Upper lobe of left lung (tissue), 6 donors: ENCODE results near the gene TOGARAM2. TPM values are rescaled to one million over a fixed set of nuclear protein-coding genes. Genes with fewer than 3 reads are reported as not detected.

Source experiments
- ATAC-seq, 2 donors: fragments of 200-7000 bp; cut with Tn5 transposase; one replicate each; pipeline ENCODE4 v1.9.1; 2022; ENCODE audit warnings: mild to moderate bottlenecking in 2 of 2, moderate library complexity in 2 of 2; ENCODE audit not compliant: low FRiP score in 2 of 2
- DNase-seq, 2 donors: peaks; one replicate each; pipeline ENCODE4 v3.0.0-alpha.2; 2019 to 2020
- H3K27ac ChIP-seq, 4 donors: fragments of 200-600 bp; sonication (generic); one replicate each; pipeline ENCODE4 v1.5.1; 2016 to 2019
- H3K27me3 ChIP-seq, 4 donors: fragments of 200-600 bp; sonication (generic); one replicate each; pipeline ENCODE4 v1.5.1; 2017 to 2019
- H3K36me3 ChIP-seq, 4 donors: fragments of 200-600 bp; sonication (generic); one replicate each; pipeline ENCODE4 v1.5.1; 2016 to 2019
- H3K4me1 ChIP-seq, 4 donors: fragments of 200-600 bp; sonication (generic); one replicate each; pipeline ENCODE4 v1.5.1; 2018 to 2019
- H3K4me3 ChIP-seq, 4 donors: fragments of 200-600 bp; sonication (generic); one replicate each; pipeline ENCODE4 v1.5.1; 2017 to 2019; ENCODE audit warnings: mild to moderate bottlenecking in 2 of 4, moderate library complexity in 1 of 4
- H3K9me3 ChIP-seq, 4 donors: fragments of 200-600 bp; sonication (generic); one replicate each; pipeline ENCODE4 v1.5.1; 2018 to 2019
- EP300 ChIP-seq, 4 donors: sonication (generic); formaldehyde crosslinking; IDR thresholded peaks; one replicate each; pipeline ENCODE4 v1.5.1; 2017; ENCODE audit warnings: antibody characterized with exemption in 4 of 4, control low read depth in 2 of 4
- POLR2A ChIP-seq, 4 donors: fragments of 450-650 bp; IDR thresholded peaks; one replicate each; pipeline ENCODE4 v1.5.1; 2016 to 2017; ENCODE audit warnings: antibody characterized with exemption in 4 of 4, mild to moderate bottlenecking in 2 of 4
- POLR2AphosphoS5 ChIP-seq, 2 donors: sonication (generic); formaldehyde crosslinking; IDR thresholded peaks; one replicate each; pipeline ENCODE4 v1.5.1; 2017; ENCODE audit warnings: antibody characterized with exemption in 2 of 2
- WGBS, 2 donors: methylation state at CpG; one replicate each; pipeline ENCODE4 v1.1.5; 2017 to 2018; 5-methylcytosine and 5-hydroxymethylcytosine counted together
- total RNA-seq, 6 donors: library from RNA; depleted of rRNA in 4 of 6; stranded (reverse); fragments of >200 nt in 4 of 6; gene quantifications; one replicate each; pipeline versions ENCODE4 v1.1.0 to v1.2.1, GENCODE V29; 2016 to 2021
- TF ChIP-seq, protein P1 (sequence below), 6 experiments: fragments of 450-650 bp in 4 of 6; fragments of 200-600 bp in 2 of 6; sonication (generic) in 2 of 6; IDR thresholded peaks; one replicate each; pipeline ENCODE4 v1.5.1; 2016 to 2019; ENCODE audit warnings: antibody characterized with exemption in 6 of 6
- donor health status: DM: no; HTN: no; CAD: no; lungs with moderate emphysema.
- donor health status: DM: no; HTN: yes; CAD: no; lungs with severe emphysema.

TOGARAM2 gene
- total RNA-seq, 6 donors from 2014 or later: 0.37 to 24.5 (median 10.9) TPM

DNA sequence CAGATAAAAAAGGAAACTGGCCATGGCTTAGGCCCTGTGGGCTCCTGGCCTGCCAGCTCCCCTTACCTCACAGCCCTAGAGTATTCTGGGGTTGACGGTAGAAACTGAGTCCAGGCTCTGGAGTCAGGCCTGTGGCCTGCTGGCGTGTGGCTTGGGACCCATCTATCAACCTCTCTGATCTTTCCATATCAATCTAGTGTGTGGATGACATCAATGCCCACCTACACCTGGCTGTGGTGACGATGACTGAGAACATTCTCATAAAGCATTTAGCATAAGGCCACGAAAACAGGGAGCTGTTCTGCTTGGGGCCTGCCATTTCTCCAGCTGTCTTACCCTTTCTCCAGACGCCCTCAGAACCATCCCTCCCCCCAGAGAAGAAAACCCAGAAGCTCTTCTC lies 75.4 kb downstream of the TOGARAM2 start:
- DNase-seq (no peak), ATAC-seq (no peak)
- TF ChIP-seq, protein P1, sequence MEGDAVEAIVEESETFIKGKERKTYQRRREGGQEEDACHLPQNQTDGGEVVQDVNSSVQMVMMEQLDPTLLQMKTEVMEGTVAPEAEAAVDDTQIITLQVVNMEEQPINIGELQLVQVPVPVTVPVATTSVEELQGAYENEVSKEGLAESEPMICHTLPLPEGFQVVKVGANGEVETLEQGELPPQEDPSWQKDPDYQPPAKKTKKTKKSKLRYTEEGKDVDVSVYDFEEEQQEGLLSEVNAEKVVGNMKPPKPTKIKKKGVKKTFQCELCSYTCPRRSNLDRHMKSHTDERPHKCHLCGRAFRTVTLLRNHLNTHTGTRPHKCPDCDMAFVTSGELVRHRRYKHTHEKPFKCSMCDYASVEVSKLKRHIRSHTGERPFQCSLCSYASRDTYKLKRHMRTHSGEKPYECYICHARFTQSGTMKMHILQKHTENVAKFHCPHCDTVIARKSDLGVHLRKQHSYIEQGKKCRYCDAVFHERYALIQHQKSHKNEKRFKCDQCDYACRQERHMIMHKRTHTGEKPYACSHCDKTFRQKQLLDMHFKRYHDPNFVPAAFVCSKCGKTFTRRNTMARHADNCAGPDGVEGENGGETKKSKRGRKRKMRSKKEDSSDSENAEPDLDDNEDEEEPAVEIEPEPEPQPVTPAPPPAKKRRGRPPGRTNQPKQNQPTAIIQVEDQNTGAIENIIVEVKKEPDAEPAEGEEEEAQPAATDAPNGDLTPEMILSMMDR (IDR thresholded peaks at IDR 0.05): no peak
- TF ChIP-seq EP300 (IDR thresholded peaks at IDR 0.05) (no peak), POLR2A (IDR thresholded peaks at IDR 0.05) (no peak), POLR2AphosphoS5 (IDR thresholded peaks at IDR 0.05) (no peak)
- Histone ChIP-seq H3K27me3 (no peaks in the 10 kb centered on the region), H3K4me1 (no peaks in the 10 kb centered on the region), H3K27ac (no peak overlapping the region), H3K4me3 (no peak overlapping the region), H3K36me3 (no peaks in the 10 kb centered on the region), H3K9me3 (no peaks in the 10 kb centered on the region)
- 91 to 92% methylated on average over 5 of the region's 5 CpGs for WGBS, 2 donors

DNA sequence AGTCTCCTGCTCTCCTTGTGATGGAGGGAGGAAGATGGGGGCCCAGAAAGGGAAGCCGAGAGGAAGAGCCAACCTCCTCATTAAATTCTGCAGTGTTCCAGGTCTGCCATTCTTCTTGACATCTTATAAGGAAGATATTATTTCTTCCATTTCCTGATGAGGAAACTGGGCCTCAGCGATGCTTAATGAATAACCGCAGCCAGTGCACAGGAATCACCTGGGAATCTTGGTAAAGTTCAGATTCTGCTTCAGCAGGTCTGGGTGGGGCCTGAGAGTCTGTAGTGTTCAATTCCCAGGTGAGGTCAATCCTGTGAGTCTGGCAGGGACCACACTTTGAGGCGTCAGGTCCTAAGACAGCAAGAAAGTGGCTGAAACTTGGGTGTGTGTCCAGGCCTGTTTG lies 75.9 kb downstream of the TOGARAM2 start:
- DNase-seq (no peak), ATAC-seq (no peak)
- TF ChIP-seq POLR2A (IDR thresholded peaks at IDR 0.05): no peak
- no peak for TF ChIP-seq POLR2AphosphoS5 (IDR thresholded peaks at IDR 0.05)
- TF ChIP-seq EP300 (IDR thresholded peaks at IDR 0.05): no peak
- TF ChIP-seq, protein P1 (IDR thresholded peaks at IDR 0.05): no peak
- H3K27me3 ChIP-seq: no peaks in the 10 kb centered on the region
- H3K4me1 ChIP-seq: no peaks in the 10 kb centered on the region
- H3K36me3 ChIP-seq: no peaks in the 10 kb centered on the region
- H3K4me3 ChIP-seq: no peak overlapping the region
- H3K27ac ChIP-seq: no peak overlapping the region
- WGBS, 2 donors: 76 to 86% methylated on average over 3 to 4 of the region's 4 CpGs
- H3K9me3 ChIP-seq: no peaks in the 10 kb centered on the region

DNA sequence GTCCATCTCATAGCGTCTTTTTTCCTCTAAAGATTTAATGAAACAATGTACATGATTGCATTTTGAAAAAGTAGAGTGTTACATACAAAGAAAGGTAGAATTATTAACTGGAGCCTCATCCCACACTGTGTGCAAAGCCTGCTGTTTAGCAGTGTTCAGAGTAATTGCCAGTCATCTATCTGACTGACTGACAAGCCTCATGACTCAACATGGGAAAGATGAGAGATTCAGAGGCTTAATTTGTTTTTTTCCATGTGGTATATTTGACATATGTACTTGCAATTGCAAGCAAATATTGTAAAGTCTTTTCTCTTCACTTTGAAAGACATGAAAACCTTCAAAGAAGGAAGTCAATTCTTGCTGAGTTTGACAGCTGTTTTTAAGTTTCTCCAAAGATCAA lies 78.5 kb downstream of the TOGARAM2 start:
- H3K4me3 ChIP-seq: no peak overlapping the region
- no peak overlapping the region for H3K27ac ChIP-seq
- ATAC-seq: no peak
- no peaks in the 10 kb centered on the region for H3K27me3 ChIP-seq
- 75 to 79% methylated on average over 1 of the region's 1 CpG for WGBS, 2 donors
- no peak for TF ChIP-seq POLR2AphosphoS5 (IDR thresholded peaks at IDR 0.05)
- TF ChIP-seq POLR2A (IDR thresholded peaks at IDR 0.05): no peak
- TF ChIP-seq, protein P1 (IDR thresholded peaks at IDR 0.05): no peak
- no peak for TF ChIP-seq EP300 (IDR thresholded peaks at IDR 0.05)
- no peaks in the 10 kb centered on the region for H3K36me3 ChIP-seq
- H3K9me3 ChIP-seq: no peaks in the 10 kb centered on the region
- DNase-seq: no peak
- H3K4me1 ChIP-seq: peaks cover 0 to 14% (median 6%) of the 10 kb centered on the region in 4 donors

DNA sequence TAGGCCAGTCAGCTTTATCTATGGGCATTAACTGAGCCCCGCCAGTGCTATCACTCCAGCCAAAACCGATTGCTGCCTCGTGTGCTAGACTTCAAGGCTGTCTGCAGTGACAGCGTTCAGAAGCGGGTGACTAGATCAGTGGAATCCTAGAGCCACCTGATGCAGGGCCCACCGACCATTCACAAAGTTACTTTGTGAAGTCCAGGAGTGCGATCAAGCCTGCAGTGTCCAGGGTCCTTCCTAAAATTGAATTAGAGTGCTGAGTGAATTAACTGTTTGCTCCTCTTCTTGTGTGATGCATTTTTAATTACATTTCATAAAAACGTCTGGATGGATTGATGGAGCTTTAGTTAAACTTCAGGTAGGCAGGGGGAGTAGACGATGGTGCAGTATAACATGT lies 79.3 kb downstream of the TOGARAM2 start:
- peaks cover 0 to 21% (median 8%) of the 10 kb centered on the region in 4 donors for H3K4me1 ChIP-seq
- H3K9me3 ChIP-seq: no peaks in the 10 kb centered on the region
- H3K36me3 ChIP-seq: no peaks in the 10 kb centered on the region
- no peaks in the 10 kb centered on the region for H3K27me3 ChIP-seq
- TF ChIP-seq, protein P1 (IDR thresholded peaks at IDR 0.05): no peak
- no peak for TF ChIP-seq EP300 (IDR thresholded peaks at IDR 0.05)
- TF ChIP-seq POLR2AphosphoS5 (IDR thresholded peaks at IDR 0.05): no peak
- no peak for TF ChIP-seq POLR2A (IDR thresholded peaks at IDR 0.05)
- DNase-seq: no peak
- no peak overlapping the region for H3K27ac ChIP-seq
- 69 to 84% methylated on average over 9 of the region's 9 CpGs for WGBS, 2 donors
- no peak overlapping the region for H3K4me3 ChIP-seq
- no peak for ATAC-seq

DNA sequence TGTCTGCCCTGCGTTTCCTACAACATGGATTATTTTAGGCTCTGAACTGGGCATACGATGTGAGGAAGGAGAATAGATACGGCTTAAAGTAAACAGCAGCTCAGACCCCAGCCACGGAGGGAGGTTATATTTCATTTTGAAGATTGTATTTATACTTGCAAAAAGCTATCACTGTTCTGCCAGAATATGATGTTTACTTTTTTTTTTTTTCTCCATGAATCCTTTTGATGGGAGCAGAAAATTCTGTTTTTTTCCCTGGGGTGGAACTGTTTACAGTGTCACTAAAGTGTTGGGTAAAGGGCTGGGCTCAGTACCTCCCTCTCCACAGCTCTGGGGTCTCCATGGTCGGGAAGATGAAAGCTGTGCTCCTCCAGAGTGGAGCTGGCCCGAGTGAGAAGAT lies 80.1 kb downstream of the TOGARAM2 start:
- Histone ChIP-seq H3K27me3 (no peaks in the 10 kb centered on the region), H3K4me3 (no peak overlapping the region), H3K27ac (no peak overlapping the region), H3K9me3 (no peaks in the 10 kb centered on the region), H3K36me3 (no peaks in the 10 kb centered on the region), H3K4me1 (peaks cover 0 to 25% (median 9%) of the 10 kb centered on the region in 4 donors)
- 48 to 63% methylated on average over 6 of the region's 6 CpGs for WGBS, 2 donors
- ATAC-seq (no peak), DNase-seq (no peak)
- TF ChIP-seq EP300 (IDR thresholded peaks at IDR 0.05) (no peak), POLR2A (IDR thresholded peaks at IDR 0.05) (no peak), POLR2AphosphoS5 (IDR thresholded peaks at IDR 0.05) (no peak)
- TF ChIP-seq, protein P1 (IDR thresholded peaks at IDR 0.05): no peak
